Ishikawa (cell line): Measurements from ENCODE around the gene PSD.

ENCODE experiments used
- CEBPB ChIP-seq: IDR thresholded peaks from 2 replicates; pipeline ENCODE4 v1.6.1; 2012
- CREB1 ChIP-seq: IDR thresholded peaks from 2 replicates; pipeline ENCODE4 v1.6.1; 2012; ENCODE audit warnings: low read depth
- EGR1 ChIP-seq: IDR thresholded peaks from 2 replicates; pipeline ENCODE4 v1.6.1; 2012
- EP300 ChIP-seq: IDR thresholded peaks from 2 replicates; pipeline ENCODE4 v1.6.1; 2012; ENCODE audit warnings: borderline replicate concordance
- FOXM1 ChIP-seq: IDR thresholded peaks from 2 replicates; pipeline ENCODE4 v1.6.1; 2012; ENCODE audit warnings: low read depth, borderline replicate concordance
- MAX ChIP-seq: IDR thresholded peaks from 2 replicates; pipeline ENCODE4 v1.6.1; 2012
- RAD21 ChIP-seq: IDR thresholded peaks from 2 replicates; pipeline ENCODE4 v1.6.1; 2012; ENCODE audit warnings: low read depth
- TAF1 ChIP-seq: IDR thresholded peaks from 2 replicates; pipeline ENCODE4 v1.6.1; 2012; ENCODE audit warnings: low read depth, mild to moderate bottlenecking
- TCF12 ChIP-seq: IDR thresholded peaks from 2 replicates; pipeline ENCODE4 v1.6.1; 2012; ENCODE audit warnings: low read depth
- TEAD4 ChIP-seq: IDR thresholded peaks from 2 replicates; pipeline ENCODE4 v1.6.1; 2012
- YY1 ChIP-seq: IDR thresholded peaks from 2 replicates; pipeline ENCODE4 v1.6.1; 2012; ENCODE audit warnings: low read depth
- ZBTB7A ChIP-seq: IDR thresholded peaks from 2 replicates; pipeline ENCODE4 v1.6.1; 2012; ENCODE audit warnings: low read depth

- TF ChIP-seq CREB1 (no peak), RAD21 (no peak), EGR1 (no peak), ZBTB7A (no peak), YY1 (no peak), CEBPB (no peak), TAF1 (no peak), MAX (no peak), TCF12 (no peak), TEAD4 (no peak), EP300 (no peak), FOXM1 (no peak)
These were observed 48.7 kb upstream of the PSD start for GRCh38 chr10:102467318-102467717.
